Measurements from ENCODE around the gene M1AP. TPM values are rescaled to one million over a fixed set of nuclear protein-coding genes. Genes with fewer than 3 reads are reported as not detected.

Gene M1AP
- total RNA-seq, 1 donor from 2014 or later, result 4.9 TPM

DNA sequence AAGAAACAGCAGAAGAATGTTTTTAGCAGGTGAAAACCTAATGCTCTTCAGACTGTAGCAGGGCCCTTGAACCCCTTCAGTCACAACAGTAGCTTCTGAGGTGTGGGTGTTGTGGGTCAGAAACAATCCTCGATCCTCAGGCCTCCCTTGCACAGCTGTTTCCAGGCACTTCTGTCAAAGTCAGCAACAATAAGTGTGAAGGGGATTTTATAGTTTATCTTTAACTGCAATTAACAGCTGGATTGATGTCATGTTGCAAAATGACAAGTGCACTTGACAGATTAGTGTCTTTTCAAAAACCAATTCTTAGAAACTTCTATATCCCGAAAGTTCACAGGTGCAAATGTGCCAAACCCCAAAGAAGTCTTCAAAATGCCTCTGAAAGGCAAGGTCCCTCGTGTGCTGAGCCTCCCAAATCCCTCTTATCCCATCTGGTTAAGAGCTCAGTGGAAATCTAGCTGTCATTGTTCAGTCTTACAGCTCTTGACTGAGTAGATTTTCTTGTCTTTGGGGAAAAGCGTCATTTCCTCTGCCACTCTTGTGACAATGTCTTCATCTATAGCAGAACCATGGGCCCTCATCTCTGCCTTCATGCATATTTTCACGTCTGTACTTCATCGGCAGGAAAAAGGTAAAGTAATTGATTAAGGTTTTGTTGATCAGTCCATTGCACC lies 29.6 kb downstream of the M1AP start:
- no peak overlapping the region for H3K4me3 ChIP-seq
- no peak overlapping the region for H3K27ac ChIP-seq
- H3K4me1 ChIP-seq, result no peaks in the 10 kb centered on the region
- H3K36me3 ChIP-seq, result no peaks in the 10 kb centered on the region
- no peak for DNase-seq (ENCODE audit: extremely low spot score in 2 of 2)
- no peak for TF ChIP-seq POLR2A (IDR thresholded peaks at IDR 0.05)
- TF ChIP-seq POLR2AphosphoS5 (IDR thresholded peaks at IDR 0.05; ENCODE audit: insufficient read depth in 1 of 2, low read depth in 1 of 2), result no peak
- TF ChIP-seq, protein P1, sequence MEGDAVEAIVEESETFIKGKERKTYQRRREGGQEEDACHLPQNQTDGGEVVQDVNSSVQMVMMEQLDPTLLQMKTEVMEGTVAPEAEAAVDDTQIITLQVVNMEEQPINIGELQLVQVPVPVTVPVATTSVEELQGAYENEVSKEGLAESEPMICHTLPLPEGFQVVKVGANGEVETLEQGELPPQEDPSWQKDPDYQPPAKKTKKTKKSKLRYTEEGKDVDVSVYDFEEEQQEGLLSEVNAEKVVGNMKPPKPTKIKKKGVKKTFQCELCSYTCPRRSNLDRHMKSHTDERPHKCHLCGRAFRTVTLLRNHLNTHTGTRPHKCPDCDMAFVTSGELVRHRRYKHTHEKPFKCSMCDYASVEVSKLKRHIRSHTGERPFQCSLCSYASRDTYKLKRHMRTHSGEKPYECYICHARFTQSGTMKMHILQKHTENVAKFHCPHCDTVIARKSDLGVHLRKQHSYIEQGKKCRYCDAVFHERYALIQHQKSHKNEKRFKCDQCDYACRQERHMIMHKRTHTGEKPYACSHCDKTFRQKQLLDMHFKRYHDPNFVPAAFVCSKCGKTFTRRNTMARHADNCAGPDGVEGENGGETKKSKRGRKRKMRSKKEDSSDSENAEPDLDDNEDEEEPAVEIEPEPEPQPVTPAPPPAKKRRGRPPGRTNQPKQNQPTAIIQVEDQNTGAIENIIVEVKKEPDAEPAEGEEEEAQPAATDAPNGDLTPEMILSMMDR (IDR thresholded peaks at IDR 0.05), result no peak
- no peaks in the 10 kb centered on the region for H3K9me3 ChIP-seq
- no peaks in the 10 kb centered on the region for H3K27me3 ChIP-seq
- intact Hi-C loops (cut with DNase I), result no loop called here

DNA sequence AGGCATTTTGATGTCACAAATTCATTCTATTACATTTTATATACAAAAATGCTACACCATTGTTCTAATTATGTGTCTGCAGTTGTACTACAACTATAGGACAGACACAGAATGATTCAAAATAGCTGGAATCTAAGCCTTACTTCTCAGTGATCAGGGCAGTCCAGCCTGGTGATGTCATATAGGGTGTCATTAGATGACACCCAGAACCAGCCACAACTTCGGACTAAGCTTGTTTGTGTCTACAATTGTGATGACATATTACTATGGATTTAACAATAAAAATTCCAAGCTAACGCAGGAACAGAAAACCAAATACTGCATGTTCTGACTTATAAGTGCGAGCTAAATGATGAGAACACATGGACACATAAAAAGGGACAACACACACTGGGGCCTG lies 31.0 kb downstream of the M1AP start:
- intact Hi-C loops (cut with DNase I), result no loop called here
- Histone ChIP-seq H3K4me3 (no peak overlapping the region), H3K9me3 (no peaks in the 10 kb centered on the region), H3K4me1 (no peaks in the 10 kb centered on the region), H3K27me3 (no peaks in the 10 kb centered on the region), H3K36me3 (no peaks in the 10 kb centered on the region), H3K27ac (no peak overlapping the region)
- no peak for DNase-seq (ENCODE audit: extremely low spot score in 2 of 2)
- TF ChIP-seq, protein P1 (IDR thresholded peaks at IDR 0.05), result no peak
- no peak for TF ChIP-seq POLR2AphosphoS5 (IDR thresholded peaks at IDR 0.05; ENCODE audit: insufficient read depth in 1 of 2, low read depth in 1 of 2)

DNA sequence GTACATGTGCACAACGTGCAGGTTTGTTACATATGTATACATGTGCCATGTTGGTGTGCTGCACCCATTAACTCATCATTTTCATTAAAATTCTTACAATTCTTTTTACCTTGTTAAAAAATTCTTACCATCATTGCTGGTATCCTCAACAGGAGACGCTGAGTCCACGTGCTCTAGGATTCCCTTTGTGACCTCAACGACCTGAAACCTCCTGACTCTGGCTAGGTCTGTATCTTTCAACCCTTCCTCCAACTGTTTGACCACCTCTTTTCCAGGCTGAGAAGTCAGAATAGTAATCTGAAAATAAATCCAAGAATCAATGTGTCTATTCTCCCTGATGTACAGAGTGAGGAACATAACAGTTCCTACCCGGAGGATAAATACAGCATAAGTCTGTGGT lies 41.2 kb downstream of the M1AP start:
- Histone ChIP-seq H3K36me3 (no peaks in the 10 kb centered on the region), H3K4me1 (no peaks in the 10 kb centered on the region), H3K27ac (no peak overlapping the region), H3K4me3 (no peak overlapping the region), H3K9me3 (no peaks in the 10 kb centered on the region), H3K27me3 (no peaks in the 10 kb centered on the region)
- intact Hi-C loops (cut with DNase I), result no loop called here
- DNase-seq (ENCODE audit: extremely low spot score in 2 of 2), result no peak
- TF ChIP-seq POLR2A (IDR thresholded peaks at IDR 0.05) (no peak), POLR2AphosphoS5 (IDR thresholded peaks at IDR 0.05; ENCODE audit: insufficient read depth in 1 of 2, low read depth in 1 of 2) (no peak)
- TF ChIP-seq, protein P1 (IDR thresholded peaks at IDR 0.05), result no peak

- DNase-seq (ENCODE audit: extremely low spot score in 2 of 2), result no peak
- Histone ChIP-seq H3K4me1 (no peaks in the 10 kb centered on the region), H3K4me3 (no peak overlapping the region), H3K27ac (no peak overlapping the region), H3K9me3 (no peaks in the 10 kb centered on the region), H3K27me3 (no peaks in the 10 kb centered on the region), H3K36me3 (no peaks in the 10 kb centered on the region)
- intact Hi-C loops (cut with DNase I), result no loop called here
- TF ChIP-seq, protein P1 (IDR thresholded peaks at IDR 0.05), result no peak
- no peak for TF ChIP-seq POLR2A (IDR thresholded peaks at IDR 0.05)
- no peak for TF ChIP-seq POLR2AphosphoS5 (IDR thresholded peaks at IDR 0.05; ENCODE audit: insufficient read depth in 1 of 2, low read depth in 1 of 2)
Observed at GRCh38 chr2:74603282-74604000, 44.7 kb downstream of the M1AP start.
